Fibroblast of pulmonary artery (primary cell): ENCODE results near the gene ANKLE1.
"Not testable (repeated sequence)": the region's sequence is repeated elsewhere in the genome, so short reads cannot be mapped to it uniquely, and the experiment has no call there.

Experiments
- DNase-seq: peaks from one replicate; pipeline ENCODE4 v3.0.0-alpha.2; 2010; ENCODE audit warnings: low read depth
- H3K4me3 ChIP-seq: replicated peaks from 2 replicates; pipeline ENCODE4 v1.5.1; 2011; ENCODE audit warnings: low read depth, mild to moderate bottlenecking, control low read depth, low read length, moderate library complexity
- CTCF ChIP-seq: IDR thresholded peaks from 2 replicates; pipeline ENCODE4 v1.5.1; 2011; ENCODE audit warnings: mild to moderate bottlenecking, control low read depth, low read length, inconsistent platforms; ENCODE audit errors: missing control alignments

ANKLE1 gene

GRCh38 chr19:17286263-17286662, 4.6 kb downstream of the ANKLE1 start:
- TF ChIP-seq CTCF, result no peak
- DNase-seq, result no peak
- H3K4me3 ChIP-seq, result no peak overlapping the region

GRCh38 chr19:17286752-17287151, 5.1 kb downstream of the ANKLE1 start:
- H3K4me3 ChIP-seq, result no peak overlapping the region
- TF ChIP-seq CTCF, result no peak
- no peak for DNase-seq

- DNase-seq, result peak; percentile 93
- TF ChIP-seq CTCF, result no peak
- H3K4me3 ChIP-seq, result peak overlapping the region; percentile 12
Measured at GRCh38 chr19:17289489-17289888, 7.8 kb downstream of the ANKLE1 start.

GRCh38 chr19:17292301-17293074, 10.8 kb downstream of the ANKLE1 start:
- TF ChIP-seq CTCF, result peak; percentile 86
- H3K4me3 ChIP-seq, result peak overlapping the region; percentile 66
- DNase-seq, result peak; percentile 90

- TF ChIP-seq CTCF, result no peak
- H3K4me3 ChIP-seq, result no peak overlapping the region
- DNase-seq, result no peak
Measured at GRCh38 chr19:17293605-17294004, 11.9 kb downstream of the ANKLE1 start.

GRCh38 chr19:17294051-17294891, 12.6 kb downstream of the ANKLE1 start:
- TF ChIP-seq CTCF, result no peak
- no peak overlapping the region for H3K4me3 ChIP-seq
- no peak for DNase-seq

- H3K4me3 ChIP-seq, result not testable (repeated sequence)
Measured at GRCh38 chr19:17295551-17295950, 13.8 kb downstream of the ANKLE1 start.

More at GRCh38 chr19:17295551-17295950, 13.8 kb downstream of the ANKLE1 start:
- DNase-seq, result not testable (repeated sequence)
